Stimulated activated CD4-positive, alpha-beta T cell treated with anti-CD3 and anti-CD28 coated beads, Interleukin-15, amount 100 ng/mL, for 24 hours (primary cell): ENCODE results near the gene ART3.

Source experiments
- DNase-seq: peaks from one replicate; pipeline ENCODE4 v3.0.0-alpha.2; 2020

The ART3 gene

DNA sequence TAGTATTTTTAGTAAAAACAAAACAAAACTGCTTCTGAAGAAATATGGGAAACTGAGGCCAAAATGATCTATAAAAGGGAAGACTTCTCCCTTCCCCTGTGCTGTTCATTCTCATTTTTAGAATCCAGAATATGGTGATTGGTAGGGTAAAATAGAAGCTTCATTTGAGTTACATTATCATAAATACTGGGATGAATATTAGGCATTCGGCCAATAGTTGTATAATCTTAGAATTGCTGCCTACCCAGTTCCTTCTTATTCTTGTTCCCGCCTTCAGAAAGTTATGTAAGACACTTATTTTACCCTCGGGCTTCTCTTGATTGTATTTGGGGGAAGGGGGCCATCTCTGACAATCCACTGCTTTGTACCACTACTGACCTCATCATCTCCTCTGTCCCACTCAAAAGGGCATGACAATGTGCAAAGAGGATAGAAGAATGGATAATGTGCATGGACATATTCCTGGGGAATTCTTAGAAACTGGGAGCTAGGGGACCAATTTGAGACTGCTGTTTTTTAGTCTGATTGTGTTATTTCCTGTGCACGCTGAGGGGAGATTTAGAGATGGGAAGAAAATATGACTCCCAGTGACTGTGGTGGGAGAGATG, 588 bp downstream of the ART3 start:
- DNase-seq = no peak

DNA sequence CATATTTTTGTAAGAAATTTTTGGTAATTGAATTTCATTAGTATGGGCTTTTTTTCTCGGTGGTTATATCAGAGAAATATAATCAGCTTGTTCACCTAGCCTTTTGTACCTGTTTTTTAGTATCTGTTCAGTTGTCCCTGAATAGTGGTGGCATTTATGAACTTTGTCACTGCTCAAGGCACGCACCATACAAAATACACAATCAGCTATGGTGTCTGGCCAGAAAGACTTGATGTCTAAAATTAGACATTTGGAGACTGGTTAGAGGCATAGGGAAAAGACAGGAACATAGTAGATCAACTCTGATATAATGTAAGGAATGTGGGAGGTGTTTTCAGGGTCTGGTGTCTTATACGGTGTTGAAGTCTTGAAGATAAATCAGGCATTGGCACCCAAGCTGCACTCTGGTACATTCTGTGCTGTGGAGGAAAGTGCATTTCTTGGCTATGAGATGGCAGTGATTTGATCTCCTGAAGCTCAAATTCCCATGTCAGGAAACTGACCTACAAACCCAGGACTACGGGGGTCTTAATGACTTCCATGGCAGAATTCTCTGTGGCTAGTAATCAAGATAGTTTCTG, 3.6 kb downstream of the ART3 start:
- no peak for DNase-seq

DNA sequence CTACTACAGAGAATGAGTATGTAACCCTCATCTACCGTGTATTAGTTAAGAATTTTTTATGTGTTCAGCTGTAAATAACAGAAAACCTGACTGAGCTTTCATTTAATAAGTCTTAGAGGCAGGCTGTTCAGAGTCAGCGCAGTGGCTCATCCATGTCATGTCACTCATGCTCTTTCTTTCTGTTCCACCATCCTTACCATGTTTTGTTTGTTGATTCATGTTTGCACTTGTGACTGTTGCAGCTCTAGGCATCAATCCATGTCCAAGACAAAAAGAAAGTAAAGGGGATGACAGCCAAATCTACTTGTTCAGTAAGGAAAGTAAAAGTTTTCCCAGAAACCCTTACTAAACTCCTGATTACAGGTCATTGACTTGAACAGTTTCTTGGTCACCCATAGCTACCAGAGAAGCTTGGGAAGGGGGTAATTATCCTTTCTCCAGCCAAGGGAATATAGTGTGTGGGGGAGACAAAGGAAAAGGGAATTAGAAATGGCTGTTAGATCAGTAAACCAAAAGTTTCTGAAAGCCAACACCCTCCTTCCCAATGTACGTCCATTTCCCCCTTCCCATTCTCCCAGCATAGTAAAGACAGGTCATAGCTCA, 9.0 kb downstream of the ART3 start:
- no peak for DNase-seq

DNA sequence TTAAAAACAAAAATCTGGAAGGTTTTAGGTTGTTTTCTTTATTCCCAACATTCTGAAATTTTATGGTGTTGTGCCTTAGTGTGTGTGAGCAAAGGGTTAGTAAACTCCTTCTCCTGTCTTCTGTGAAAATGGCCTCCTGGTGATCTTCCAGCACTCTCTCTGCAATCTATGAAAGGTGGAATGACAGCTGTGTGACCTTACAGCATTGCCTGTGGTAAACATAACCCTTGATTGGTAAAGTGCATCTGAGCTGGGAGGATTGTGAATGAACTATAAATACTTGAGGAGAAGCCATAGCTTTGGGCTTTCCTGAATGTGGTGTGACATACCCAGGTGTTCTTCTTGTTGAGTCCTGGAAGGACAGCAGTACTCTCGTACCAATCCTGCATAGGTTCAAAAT, 10.0 kb downstream of the ART3 start:
- DNase-seq = no peak

DNA sequence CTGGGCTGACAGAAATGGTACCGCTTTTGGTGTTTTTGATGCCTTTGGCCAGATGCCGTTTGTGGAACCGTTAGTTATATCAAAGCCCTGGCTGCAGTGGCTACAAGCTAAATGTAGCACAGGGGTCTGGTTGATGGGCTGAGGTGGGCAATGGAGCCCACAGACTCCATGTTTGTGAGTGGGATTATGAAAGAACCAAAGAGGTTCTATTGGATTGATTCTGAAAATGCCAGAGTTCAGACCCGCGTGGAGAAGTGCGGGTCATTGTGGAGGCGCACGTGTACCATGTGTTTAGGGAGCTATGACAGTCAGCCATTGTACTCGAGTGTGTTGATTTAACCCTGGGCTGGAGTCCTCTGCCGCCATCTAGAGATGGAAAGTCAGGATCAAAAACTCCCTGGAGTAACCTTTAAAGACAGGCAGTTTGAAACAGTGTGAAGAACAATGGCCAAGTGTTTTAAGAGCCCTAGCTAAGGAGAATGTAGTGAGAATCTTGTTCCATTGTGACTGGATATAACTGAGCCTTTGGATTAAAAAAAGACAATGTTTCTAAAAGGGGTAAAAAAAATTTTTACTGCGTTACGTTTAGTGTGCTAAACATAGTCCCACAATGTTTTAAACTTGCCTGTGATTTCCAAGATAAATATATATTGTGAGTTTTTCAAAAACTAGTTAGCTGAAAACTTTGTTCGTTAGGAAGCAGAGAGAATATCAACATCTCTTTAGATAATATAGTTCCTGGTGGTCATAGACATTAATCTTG, 12.7 kb downstream of the ART3 start:
- DNase-seq = peak; percentile 18

DNA sequence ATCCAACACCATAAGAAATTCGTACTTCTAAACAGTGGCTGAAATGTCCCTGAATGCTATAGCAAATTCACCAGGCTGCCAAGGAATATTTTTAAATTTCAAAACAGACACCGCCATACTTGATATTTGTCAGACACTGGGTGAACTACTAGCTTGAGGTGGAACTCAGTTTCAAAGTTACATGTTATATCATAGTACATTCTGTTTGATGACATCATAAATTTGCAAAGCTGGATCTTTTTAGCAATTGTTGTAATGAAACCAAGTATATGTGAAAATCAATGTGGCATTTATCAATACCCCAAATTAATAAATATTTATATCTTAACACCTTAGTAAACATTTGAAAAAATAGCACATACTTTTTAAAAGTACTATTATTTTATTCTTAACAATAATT, 14.2 kb downstream of the ART3 start:
- no peak for DNase-seq

DNA sequence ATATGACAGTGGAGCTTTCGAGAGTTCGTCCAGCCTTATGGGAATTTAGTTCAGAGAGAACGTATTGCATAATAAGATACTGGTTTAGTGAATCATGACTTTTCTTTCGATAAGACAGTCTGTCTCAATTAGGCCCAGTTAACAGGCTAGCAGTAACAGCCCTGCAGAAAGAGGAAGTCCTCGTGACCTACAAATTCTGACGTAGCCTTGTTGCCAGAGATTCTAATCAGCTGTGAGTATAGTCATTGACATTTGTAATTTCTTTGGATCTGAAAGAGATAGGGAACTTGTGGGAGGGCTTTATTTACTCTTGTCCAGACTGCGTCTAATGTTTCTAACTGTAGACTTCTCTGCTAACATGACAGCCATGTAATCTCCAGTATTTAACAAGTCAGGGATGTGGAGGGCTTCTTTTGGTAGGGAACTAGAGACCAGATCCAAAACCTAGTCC, 15.8 kb downstream of the ART3 start:
- no peak for DNase-seq

DNA sequence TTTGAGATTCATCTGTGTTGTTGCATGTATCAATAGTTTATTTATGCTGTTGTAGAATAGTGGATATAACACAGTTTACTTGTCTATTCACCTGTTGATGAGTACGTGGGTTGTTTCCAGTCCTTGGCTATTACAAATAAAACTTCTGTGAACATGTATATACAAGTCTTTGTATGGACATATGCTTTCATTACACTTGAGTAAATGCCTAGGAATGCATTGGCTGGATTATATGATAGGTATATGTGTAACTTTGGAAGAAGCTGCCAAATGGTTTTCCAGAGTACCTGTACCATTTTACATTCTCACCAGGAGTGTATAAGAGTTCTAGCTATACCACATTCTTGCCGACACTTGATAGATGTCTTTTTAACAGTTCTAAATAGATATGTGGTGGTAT, 16.5 kb downstream of the ART3 start:
- DNase-seq = no peak

DNA sequence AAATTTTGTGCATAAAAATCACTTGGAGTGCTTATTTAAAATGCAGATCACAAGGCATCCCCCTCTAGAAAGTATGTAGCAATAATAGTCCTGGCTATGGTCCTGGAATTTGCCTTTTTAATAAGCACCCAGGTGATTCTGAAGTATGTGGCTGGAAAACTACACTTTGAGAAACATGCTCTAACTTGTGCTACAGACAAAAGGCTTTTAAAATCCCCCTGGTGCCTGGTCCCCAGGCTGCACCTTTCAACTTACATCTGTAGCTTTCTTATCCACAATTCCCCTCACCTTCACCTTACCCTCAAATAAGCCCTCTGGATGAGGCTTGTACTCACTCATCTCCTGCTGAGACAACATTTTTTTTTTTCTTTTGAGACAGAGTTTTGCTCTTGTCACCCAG, 21.1 kb downstream of the ART3 start:
- no peak for DNase-seq

DNA sequence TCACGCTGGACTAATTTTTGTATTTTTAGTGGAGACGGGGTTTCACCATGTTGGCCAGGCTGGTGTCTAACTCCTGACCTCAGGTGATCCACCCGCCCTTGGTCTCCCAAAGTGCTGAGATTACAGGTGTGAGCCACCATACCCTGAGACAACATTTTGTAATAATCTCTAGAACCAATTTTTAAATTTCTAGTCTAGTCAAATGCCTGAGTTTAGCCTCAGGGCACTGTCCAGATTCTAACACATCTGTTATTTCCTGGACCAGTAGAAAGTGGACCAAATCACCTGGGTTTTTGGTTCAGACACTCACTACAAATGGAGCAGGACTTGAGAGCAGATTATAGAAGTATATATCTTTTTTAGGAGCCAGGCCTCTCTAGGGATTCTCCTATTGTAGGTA, 21.6 kb downstream of the ART3 start:
- DNase-seq = no peak

DNA sequence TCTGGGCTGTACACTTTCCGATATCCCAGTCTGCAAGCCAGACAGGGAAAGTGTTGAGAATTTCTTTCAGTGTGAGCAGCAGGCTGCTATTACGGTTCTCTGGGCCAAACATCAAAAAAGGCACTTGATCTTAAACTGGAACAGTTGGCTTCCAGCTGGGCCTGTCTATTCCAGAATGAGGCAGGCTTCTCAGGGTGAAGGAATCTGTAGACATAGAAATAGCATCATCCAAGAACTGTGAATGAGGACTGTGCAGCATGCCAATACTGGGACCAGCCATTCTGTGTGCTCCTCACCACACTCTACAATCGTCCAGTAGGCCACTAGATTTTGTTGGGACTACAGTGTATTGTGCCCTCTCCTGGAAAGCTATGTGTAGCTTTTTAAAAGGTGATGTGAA, 31.1 kb downstream of the ART3 start:
- DNase-seq = no peak

DNA sequence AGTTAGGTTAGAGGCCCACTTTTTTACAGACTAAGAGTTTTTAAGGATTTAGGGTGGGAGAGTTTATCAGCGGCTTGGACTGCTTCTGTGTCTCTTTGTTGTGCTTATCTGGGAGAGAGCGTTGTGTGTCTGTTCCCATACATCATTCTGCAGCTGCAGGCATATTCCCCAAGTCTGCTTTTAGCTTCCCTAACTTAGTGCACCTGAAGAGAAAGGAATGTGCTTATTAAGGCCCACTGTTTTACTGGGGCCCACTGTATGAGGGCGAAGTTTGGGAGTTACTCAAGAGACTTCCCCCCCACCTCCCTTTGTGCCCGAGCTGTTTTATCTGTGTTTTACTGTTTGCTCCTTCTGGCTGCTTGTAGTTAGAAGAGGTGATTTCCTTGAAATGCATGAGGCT, 31.9 kb downstream of the ART3 start:
- no peak for DNase-seq

DNA sequence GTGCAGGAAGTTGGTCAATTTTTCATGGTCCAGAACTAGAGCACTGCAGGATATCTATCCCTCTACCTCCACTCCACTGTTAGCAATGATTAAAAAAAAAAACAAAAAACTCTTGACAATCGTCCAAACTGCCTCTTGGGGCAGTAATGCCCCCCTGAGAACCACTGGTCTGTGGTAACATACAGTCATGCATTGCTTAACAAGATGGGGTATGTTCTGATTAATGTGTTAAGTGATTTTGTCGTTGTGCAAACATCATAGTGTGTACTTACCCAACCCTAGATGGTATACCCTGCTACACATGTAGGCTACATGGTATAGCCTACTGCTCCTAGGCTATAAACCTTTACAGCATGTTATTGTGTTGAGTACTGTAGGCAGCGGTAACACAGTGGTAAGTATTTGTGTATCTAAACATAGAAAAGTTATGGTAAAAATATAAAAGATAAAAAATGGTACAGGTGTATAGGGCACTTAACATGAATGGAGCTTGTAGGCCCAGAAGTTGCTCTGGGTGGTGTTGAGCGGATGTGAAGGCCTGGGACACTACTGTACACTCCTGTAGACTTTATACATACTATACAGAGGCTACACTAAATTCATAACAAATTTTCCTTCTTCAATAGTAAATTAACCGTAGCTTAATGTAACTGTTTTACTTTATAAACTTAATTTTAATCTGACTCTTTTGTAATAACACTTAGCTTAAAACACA, 34.1 kb downstream of the ART3 start:
- no peak for DNase-seq

DNA sequence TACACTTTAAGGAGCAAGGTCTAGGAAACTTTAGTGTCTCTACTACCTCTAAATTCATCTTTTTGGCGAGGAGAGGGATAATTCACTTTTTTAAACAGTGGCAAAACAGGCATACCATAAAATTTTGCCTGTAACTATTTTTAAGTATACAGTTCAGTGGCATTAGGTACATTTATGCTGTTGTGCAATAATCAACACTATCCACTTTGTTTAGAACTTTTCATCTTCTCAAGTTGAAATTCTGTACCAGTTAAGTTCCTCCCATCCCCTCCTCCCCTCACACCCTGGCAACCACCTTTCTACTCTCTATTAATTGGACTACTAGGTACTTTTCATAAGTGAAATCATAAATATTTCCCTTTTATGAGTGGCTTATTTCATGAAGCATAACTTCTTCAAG, 42.3 kb downstream of the ART3 start:
- DNase-seq = no peak

DNA sequence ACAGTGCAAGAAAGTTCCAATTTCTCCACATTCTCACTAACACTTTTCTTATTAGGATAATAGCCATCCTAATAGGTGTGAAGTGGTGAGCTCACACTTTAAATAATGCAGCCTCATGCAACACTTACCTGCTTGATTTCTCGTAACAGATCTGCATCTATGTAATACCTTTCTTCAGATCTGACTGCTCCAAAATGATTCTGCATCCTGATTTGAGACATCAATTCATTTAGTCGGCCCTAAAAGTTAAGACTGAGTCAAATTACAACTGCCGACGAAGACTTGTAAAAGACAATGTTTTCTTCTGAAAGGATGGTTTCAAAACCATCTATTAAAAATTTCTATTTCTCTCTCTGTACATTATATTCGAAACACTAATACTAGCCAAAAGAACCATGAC, 43.0 kb downstream of the ART3 start:
- DNase-seq = no peak

DNA sequence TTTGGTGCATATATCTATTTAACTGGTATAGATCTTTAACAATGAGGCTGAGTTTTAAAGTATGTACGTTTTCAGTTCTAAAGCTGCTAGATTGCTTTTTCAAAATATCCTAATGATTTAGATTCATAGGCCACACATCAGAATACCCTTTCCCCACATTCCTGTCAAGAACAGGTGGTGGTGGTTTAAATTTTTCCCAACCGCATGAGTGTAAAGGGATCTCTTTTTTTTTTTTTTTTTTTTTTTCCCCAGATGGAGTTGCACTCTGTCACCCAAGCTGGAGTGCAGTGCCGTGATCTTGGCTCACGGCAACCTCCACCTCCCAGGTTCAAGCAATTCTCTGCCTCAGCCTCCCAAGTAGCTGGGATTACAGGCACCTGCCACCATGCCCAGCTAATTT, 45.7 kb downstream of the ART3 start:
- DNase-seq = no peak

DNA sequence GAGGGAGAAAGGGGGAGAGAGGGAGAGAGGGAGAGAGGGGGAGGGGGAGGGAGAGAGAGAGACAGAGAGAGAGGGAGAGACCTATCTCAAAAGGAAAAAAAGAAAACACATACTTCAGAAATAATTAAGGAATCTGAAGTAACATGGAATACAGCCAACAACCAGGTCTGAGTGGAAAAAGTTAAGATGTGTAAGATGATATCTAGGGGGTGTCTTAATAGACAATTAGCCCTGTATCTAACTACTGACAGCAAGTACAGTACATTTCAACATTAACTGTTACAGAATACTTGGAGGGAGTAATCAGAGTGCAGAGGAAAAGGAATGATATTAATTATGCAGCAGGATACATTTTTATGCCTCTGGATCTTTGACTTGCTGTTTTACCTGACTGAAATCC, 51.3 kb downstream of the ART3 start:
- no peak for DNase-seq

DNA sequence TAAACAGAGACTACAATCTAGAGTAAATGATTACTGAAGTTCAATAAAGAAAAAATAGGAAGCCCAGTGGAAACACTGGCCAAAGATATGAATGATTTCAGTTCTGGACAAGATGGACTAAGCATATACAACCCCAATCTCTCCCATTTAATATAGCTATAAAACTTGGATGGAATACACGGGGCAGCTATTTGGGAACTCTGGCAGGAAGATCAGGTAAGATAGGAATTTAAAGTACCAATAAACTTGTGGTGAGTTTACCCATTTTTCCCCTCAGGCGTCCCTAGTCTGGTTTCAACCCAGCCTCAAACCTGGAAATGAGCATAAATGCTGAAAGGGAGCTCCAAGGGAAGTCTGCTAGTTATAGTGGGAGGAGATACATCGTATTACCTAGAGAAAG, 53.2 kb downstream of the ART3 start:
- no peak for DNase-seq

DNA sequence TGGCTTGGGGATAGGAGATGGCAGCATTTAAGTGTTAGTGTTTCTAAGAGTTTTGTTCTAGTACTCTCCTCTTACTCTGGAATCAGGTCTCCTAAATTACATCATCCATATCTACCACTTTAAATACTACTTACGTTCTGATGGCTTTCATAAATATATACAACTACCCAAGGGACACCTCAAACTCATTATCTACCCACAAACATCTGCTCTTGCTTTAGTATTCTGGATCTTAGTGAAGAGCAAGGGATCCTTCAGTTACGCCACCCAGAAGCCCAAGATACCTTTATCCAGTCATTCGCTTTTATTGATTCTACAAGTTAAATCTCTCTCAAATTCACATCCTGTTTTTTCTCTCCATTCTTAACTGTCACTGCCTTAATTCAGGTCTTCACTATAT, 66.7 kb downstream of the ART3 start:
- no peak for DNase-seq

DNA sequence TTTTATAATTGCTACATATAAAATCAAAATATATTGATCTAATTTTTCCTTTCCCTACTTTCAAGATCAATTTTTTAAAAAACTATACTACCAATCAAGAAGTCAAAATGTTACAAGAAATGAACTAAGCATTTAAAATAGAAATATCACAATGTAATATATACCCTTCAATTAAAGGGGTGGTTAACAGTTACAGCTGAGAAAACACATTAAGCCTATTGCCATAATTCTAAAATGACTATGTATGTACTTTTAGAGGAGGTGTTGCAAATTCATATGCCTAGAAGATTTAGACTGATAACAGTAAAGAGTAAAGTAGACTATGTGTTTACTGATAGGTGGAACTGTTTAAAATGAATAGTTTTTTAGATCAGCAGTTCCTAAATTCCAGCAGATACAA, 70.0 kb downstream of the ART3 start:
- no peak for DNase-seq

DNA sequence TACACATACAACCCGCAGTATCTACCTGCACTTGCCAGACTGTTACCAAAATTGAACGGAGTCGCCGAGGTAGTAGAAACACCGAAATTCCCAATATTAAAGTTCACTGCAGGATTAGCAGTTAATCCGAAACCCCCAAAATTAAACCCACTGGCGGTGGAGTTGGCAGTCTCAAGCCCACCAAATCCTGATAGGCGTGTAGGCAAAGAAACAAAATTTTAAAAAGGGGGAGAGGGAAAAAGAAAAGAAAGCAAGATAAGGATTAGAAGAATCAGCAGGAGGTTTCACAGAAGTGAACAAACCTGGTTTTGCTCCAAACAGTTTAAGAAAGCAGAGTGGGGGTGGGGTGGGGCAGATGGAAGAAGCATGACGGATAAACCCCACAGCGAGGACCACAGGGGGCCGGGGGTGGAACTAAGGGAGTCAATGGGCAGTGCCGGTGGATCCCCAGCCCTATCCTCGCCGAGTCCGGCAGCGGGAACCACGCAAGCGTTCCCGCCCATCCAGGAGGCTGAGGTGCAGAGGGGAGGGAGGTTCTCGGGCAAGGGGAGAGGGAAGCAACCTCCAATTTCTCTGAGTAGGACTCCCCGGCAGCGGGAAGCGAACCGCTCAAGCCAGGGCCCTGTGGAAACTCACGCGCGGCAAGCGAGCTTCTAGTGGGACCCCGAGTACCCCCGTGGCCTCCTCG, 73.1 kb downstream of the ART3 start:
- DNase-seq = peak; percentile 76

DNA sequence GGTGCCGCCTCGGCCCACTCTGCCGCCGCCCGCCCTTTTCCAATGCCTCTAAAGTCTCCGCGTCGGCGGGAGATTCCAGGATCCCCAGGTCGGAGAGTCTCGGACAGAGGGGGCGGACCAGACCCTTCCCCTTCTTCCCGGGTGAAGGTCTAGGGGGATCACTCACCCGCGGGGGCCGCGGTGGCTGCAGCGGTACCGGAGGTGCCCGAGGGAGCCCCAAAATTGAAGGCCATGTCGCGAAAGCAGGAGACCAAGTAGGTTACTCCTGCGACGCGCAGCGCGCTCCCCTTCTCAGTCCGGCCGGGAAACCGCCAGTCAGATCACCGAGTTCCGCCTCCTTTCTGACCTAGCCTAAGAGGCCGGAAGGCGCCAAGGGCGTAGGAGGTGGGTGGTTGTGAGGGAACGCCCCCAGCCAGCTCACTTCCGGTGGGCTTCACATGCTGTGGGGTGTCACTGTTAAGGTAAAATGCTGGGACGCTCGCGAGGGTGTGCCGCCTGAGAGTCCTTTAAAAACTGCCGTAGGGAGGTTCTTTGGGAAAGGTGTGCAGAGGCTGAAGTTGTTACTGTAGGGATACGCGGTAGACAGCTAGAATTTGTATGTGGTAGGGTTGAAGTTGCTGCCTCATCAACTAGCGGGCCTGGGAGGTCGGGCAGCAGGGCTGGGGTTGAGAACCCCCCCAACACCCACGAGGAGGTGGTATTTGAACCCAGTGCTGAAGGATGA, 73.8 kb downstream of the ART3 start, which contains the start of gene NUP54:
TSS of gene NUP54 (minus strand) at position 256 of the 724 bp plus-strand sequence. CDS start at position 233, 23 bp downstream.
- DNase-seq = peak; percentile 98
